Activated T-helper 1 cell treated with anti-CD3 and anti-CD28 coated beads, Interleukin-12 subunit alpha, Interleukin-12 subunit beta, Interleukin-2, Interleukin-4 antibody, amounts not matched to agents 30 ng/mL and 10 ng/mL and 1 ng/mL, durations not matched to agents 14 hours and 24 hours and 36 hours (primary cell): ENCODE data around the gene GALR2. TPM values are rescaled to one million over a fixed set of nuclear protein-coding genes. Genes with fewer than 3 reads are reported as not detected.

ENCODE experiments used
- DNase-seq: peaks from one replicate; pipeline ENCODE4 v3.0.0; 2021; ENCODE audit warnings: low spot score
- H3K27ac Mint-ChIP-seq: one replicate; pipeline ENCODE4 v1.8.0; 2021; ENCODE audit warnings: mild to moderate bottlenecking, mixed read lengths
- H3K27me3 Mint-ChIP-seq: one replicate; pipeline ENCODE4 v1.8.0; 2022; ENCODE audit warnings: mild to moderate bottlenecking, moderate library complexity, mixed read lengths; ENCODE audit not compliant: insufficient read depth
- H3K36me3 Mint-ChIP-seq: one replicate; pipeline ENCODE4 v1.8.0; 2021; ENCODE audit warnings: low read depth, mixed read lengths
- H3K4me1 Mint-ChIP-seq: one replicate; pipeline ENCODE4 v1.8.0; 2021; ENCODE audit warnings: low read depth, mixed read lengths
- H3K4me3 Mint-ChIP-seq: one replicate; pipeline ENCODE4 v1.8.0; 2021; ENCODE audit warnings: mild to moderate bottlenecking, moderate library complexity, mixed read lengths
- H3K9me3 Mint-ChIP-seq: one replicate; pipeline ENCODE4 v1.8.0; 2021; ENCODE audit warnings: mixed read lengths
- intact Hi-C: fragments of 100-400 bp; cut with micrococcal nuclease; formaldehyde crosslinking; loops from one replicate; pipeline ENCODE4 v1.15.1; 2024
- total RNA-seq: library from RNA; stranded (reverse); gene quantifications from 2 replicates; pipeline ENCODE4 v1.2.3, GENCODE V29; 2022

GALR2 gene
- total RNA-seq, 1 donor from 2014 or later = 3.7 TPM

GRCh38 chr17:76103274-76104139, 28.9 kb downstream of the GALR2 start, which contains the start of gene EXOC7:
Gene EXOC7 (minus strand): TSS chr17:76103787. CDS start chr17:76103692, 95 bp downstream.
- H3K27me3 Mint-ChIP-seq = peaks cover under 1% of the 10 kb centered on the region
- intact Hi-C loops = loop anchor here (1.0 to 10.0 kb wide), 6 partner anchors 17 to 281 kb away; partner anchors contain the start of genes ACOX1, FOXJ1, SPHK1 and TEN1
- DNase-seq = peak; percentile 93
- H3K27ac Mint-ChIP-seq = peak within 1 kb of the TSS; percentile 93
- no peaks in the 10 kb centered on the region for H3K9me3 Mint-ChIP-seq
- H3K4me1 Mint-ChIP-seq = peaks cover 15% of the 10 kb centered on the region
- peaks cover 20% of the 10 kb centered on the region for H3K36me3 Mint-ChIP-seq
- H3K4me3 Mint-ChIP-seq = peak within 1 kb of the TSS; percentile 96

DNA sequence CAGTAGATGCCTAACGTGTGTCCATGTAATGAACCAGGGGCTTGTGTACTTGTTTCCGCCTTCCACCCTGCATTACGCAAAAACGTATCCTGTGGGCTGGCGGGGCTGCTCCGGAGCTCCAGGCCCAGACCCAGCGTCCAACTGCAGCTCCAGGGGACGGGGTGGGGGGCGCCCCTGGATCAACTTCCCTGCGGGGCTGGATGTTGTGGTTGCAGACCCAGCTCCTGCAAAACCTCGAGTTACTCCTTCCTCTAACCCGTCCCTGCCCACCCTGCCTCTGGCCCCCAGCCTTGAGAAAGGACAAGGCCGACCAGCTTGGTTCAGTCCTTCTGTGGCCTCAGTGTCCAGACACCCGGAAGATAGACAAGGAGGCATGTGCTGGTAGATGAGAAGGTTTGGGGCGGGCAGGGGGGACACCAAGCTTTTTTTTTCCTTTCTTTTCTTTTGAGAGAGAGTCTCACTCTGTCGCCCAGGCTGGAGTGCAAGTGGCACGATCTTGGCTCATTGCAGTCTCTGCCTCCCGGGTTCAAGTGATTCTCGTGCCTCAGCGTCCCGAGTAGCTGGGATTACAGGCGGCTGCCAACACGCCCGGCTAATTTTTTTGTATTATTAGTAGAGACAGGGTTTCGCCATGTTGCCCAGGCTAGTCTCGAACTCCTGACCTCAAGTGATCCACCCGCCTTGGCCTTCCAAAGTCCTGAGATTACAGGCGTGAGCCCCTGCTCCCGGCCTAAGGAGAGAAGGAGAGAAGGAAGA, 29.7 kb downstream of the GALR2 start:
- Mint-ChIP-seq H3K27ac (peak overlapping the region; percentile 93), H3K36me3 (peaks cover 15% of the 10 kb centered on the region), H3K9me3 (no peaks in the 10 kb centered on the region), H3K27me3 (peaks cover 3% of the 10 kb centered on the region), H3K4me3 (peak overlapping the region; percentile 96), H3K4me1 (peaks cover 15% of the 10 kb centered on the region)
- intact Hi-C loops = loop anchor here (10.0 kb wide), 1 partner anchor 280 kb away; the partner anchor contains the start of gene SPHK1
- DNase-seq = no peak

- no peaks in the 10 kb centered on the region for H3K9me3 Mint-ChIP-seq
- H3K27ac Mint-ChIP-seq = peak overlapping the region; percentile 58
- H3K4me3 Mint-ChIP-seq = peak overlapping the region; percentile 96
- H3K4me1 Mint-ChIP-seq = peaks cover 14% of the 10 kb centered on the region
- peaks cover 3% of the 10 kb centered on the region for H3K27me3 Mint-ChIP-seq
- no peak for DNase-seq
- peaks cover 10% of the 10 kb centered on the region for H3K36me3 Mint-ChIP-seq
- intact Hi-C loops = loop anchor here (10.0 kb wide), 1 partner anchor 280 kb away; the partner anchor contains the start of gene SPHK1
Observed at GRCh38 chr17:76104896-76105231, 30.3 kb downstream of the GALR2 start.

- Mint-ChIP-seq H3K27ac (no peak overlapping the region), H3K4me1 (peaks cover 11% of the 10 kb centered on the region), H3K36me3 (peaks cover 2% of the 10 kb centered on the region), H3K4me3 (no peak overlapping the region), H3K27me3 (peaks cover 5% of the 10 kb centered on the region), H3K9me3 (no peaks in the 10 kb centered on the region)
- intact Hi-C loops = loop anchor here (1.0 to 10.0 kb wide), 2 partner anchors 92 to 278 kb away; partner anchors contain the start of gene SPHK1
- DNase-seq = no peak
Observed at GRCh38 chr17:76106703-76107102, 32.1 kb downstream of the GALR2 start.

DNA sequence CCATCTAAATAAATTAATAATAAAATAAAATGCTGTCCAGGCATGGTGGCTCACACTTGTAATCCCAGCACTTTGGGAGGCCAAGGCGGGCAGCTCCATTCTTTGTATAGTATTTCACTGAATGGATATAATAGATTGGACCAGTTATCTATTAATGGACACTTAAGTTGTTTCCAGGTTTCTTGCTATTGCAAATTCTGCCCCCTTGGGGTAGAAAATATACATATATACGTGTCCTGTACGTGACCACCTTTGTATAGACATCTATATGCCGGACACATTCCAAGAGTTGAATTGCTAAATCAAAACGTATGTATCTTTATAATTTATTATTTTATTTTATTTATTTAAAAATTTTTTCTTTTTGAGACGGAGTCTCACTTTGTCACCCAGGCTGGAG, 32.9 kb downstream of the GALR2 start:
- intact Hi-C loops = loop anchor here (1.0 to 10.0 kb wide), 2 partner anchors 93 to 277 kb away; partner anchors contain the start of gene SPHK1
- H3K4me3 Mint-ChIP-seq = no peak overlapping the region
- H3K27ac Mint-ChIP-seq = no peak overlapping the region
- H3K9me3 Mint-ChIP-seq = no peaks in the 10 kb centered on the region
- no peak for DNase-seq
- peaks cover 5% of the 10 kb centered on the region for H3K27me3 Mint-ChIP-seq
- H3K4me1 Mint-ChIP-seq = peaks cover 10% of the 10 kb centered on the region
- H3K36me3 Mint-ChIP-seq = peaks cover 2% of the 10 kb centered on the region

DNA sequence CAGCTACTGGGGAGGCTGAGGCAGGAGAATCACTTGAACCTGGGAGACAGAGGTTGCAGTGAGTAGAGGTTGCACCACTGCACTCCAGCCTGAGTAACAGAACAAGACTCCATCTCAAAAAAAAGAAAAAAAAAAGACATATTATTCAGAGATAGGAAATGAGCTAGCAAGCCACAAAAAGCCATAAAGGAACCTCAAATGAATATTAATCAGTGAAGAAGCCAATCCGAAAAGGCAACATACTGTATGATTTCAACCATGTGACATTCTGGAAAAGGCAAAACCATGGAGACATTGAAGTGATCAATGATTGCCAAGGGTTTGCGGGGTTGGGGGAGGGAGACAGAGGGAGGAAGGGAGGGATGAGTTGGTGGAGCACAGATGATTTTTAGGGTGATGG, 37.4 kb downstream of the GALR2 start:
- Mint-ChIP-seq H3K27ac (no peak overlapping the region), H3K27me3 (peaks cover 5% of the 10 kb centered on the region), H3K4me1 (no peaks in the 10 kb centered on the region), H3K4me3 (no peak overlapping the region), H3K9me3 (no peaks in the 10 kb centered on the region), H3K36me3 (no peaks in the 10 kb centered on the region)
- DNase-seq = no peak
- intact Hi-C loops = no loop called here

DNA sequence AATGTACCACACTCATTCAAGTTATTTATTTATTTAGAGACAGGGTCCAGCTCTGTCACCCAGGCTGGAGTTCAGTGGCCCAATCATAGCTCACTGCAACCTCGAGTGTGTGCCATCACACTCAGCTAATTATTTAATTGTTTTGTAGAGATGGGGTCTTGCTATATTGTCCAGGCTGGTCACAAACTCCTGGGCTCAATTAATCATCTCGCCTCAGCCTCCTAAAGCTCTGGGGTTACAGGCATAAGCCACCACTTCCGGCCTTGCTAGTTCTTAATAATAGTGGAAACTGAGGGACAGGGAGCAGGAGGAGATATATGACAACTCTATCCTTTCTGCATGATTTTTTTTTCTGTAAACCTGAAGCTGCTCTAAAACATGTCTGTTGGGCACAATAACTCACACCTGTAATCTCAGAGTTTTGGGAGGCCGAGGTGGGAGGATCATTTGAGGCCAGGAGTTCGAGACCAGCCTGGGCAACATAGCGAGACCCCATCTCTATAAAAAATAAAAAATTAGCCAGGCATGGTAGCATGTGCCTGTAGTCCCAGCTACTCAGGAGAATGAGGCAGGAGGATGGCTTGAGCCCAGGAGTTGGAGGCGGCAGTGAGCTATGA, 40.7 kb downstream of the GALR2 start:
- DNase-seq = no peak
- no peak overlapping the region for H3K4me3 Mint-ChIP-seq
- no peaks in the 10 kb centered on the region for H3K36me3 Mint-ChIP-seq
- H3K4me1 Mint-ChIP-seq = no peaks in the 10 kb centered on the region
- no peaks in the 10 kb centered on the region for H3K9me3 Mint-ChIP-seq
- H3K27me3 Mint-ChIP-seq = peaks cover 4% of the 10 kb centered on the region
- H3K27ac Mint-ChIP-seq = no peak overlapping the region
- intact Hi-C loops = no loop called here

GRCh38 chr17:76119409-76120371, 45.1 kb downstream of the GALR2 start:
- Mint-ChIP-seq H3K36me3 (no peaks in the 10 kb centered on the region), H3K9me3 (no peaks in the 10 kb centered on the region), H3K4me1 (peaks cover 4% of the 10 kb centered on the region), H3K4me3 (no peak overlapping the region), H3K27me3 (peaks cover 5% of the 10 kb centered on the region), H3K27ac (no peak overlapping the region)
- intact Hi-C loops = loop anchor here (2.0 kb wide), 1 partner anchor 17 kb away; the partner anchor contains the start of gene EXOC7
- DNase-seq = no peak

DNA sequence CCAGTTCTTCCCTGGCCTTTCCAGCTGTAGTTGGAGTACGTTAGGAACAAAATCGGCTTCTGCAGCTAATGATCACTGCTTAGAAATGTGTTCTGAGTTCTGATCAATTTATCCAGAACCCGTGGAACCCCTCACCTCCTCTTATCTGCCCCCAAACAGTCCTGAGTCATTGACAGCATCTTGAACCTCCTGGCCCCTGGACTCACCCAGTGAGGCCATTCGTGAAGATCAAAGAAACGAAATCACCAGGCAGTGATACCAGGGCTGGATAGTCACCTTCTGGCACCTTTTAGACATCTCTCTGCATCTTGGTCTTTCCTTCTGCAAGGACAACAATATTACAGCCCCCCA, 46.1 kb downstream of the GALR2 start:
- Mint-ChIP-seq H3K4me3 (no peak overlapping the region), H3K4me1 (peaks cover 4% of the 10 kb centered on the region), H3K27ac (peak overlapping the region; percentile 45), H3K36me3 (no peaks in the 10 kb centered on the region), H3K9me3 (no peaks in the 10 kb centered on the region), H3K27me3 (peaks cover 5% of the 10 kb centered on the region)
- intact Hi-C loops = loop anchor here (1.0 to 2.0 kb wide), 4 partner anchors 18 to 179 kb away; partner anchors contain the start of gene EXOC7
- no peak for DNase-seq

DNA sequence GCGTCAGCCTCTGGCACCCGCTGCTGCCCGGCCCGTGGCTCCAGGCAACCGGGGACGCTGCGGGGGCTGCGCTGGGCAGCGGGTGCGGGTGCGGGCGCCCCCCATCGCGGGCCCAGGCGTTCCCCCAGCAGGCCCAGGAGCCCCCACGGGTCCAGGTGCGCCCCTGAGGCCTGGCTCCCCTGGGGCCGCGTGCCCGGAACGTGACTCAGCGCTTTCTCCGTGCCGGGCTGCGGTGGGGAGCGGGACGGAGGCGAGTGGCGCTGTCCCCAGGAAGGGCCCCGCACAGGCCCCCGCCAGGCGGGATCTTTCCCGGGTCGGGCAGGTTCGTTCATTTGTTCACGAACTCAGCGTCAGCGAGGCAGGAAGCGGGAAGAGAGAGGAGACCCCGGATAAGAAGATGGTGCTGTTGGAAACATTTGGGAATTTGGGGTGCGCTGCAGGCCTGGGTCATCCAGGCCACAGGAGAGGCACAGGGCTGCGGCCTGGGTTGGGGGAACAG, 47.4 kb downstream of the GALR2 start:
- DNase-seq = no peak
- H3K27ac Mint-ChIP-seq = no peak overlapping the region
- H3K9me3 Mint-ChIP-seq = no peaks in the 10 kb centered on the region
- peak overlapping the region; percentile 39 for H3K4me3 Mint-ChIP-seq
- H3K27me3 Mint-ChIP-seq = peaks cover 5% of the 10 kb centered on the region
- intact Hi-C loops = loop anchor here (1.0 to 2.0 kb wide), 4 partner anchors 19 to 177 kb away; partner anchors contain the start of gene EXOC7
- H3K36me3 Mint-ChIP-seq = no peaks in the 10 kb centered on the region
- H3K4me1 Mint-ChIP-seq = peaks cover 17% of the 10 kb centered on the region

DNA sequence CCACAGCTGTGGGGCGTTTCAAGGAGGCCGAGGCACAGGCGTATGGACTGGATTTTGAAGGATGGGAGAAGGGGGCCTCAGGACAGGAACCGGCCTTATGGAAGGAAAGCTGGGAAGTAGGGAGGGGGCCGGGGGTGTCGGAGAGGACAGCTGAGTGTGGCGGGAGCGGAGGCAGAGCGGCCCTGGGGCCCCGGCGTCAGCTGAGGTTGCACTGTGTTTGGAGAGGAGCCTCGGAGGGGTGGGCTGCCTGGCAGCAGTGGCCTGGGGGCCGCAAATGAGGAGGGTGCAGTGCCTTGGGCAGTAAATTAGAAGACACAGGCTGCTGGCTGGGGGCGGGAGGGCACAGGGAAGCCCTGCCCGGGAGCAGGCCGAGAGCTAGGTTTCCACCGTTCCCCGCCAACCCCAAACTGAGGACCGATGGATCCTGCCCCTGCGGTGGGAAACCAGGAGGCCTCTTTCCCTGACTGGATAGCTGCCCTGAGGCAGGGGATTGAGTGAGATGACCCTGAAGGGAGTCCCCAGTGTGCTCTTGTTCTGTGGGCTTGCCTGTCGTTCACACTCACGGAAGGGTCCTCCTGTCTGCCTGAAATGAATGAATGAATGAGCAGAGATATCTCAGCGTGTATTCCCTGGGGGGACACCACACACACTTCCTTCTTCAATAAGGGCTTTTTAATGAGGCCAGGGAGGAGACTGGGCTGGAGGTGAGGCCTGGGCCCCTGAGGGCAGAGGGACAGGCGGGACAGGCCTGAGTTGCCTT, 48.0 kb downstream of the GALR2 start:
- H3K27me3 Mint-ChIP-seq = peaks cover 5% of the 10 kb centered on the region
- H3K27ac Mint-ChIP-seq = peak overlapping the region; percentile 86
- H3K4me3 Mint-ChIP-seq = peak overlapping the region; percentile 39
- no peak for DNase-seq
- intact Hi-C loops = no loop called here
- no peaks in the 10 kb centered on the region for H3K9me3 Mint-ChIP-seq
- peaks cover 21% of the 10 kb centered on the region for H3K4me1 Mint-ChIP-seq
- H3K36me3 Mint-ChIP-seq = no peaks in the 10 kb centered on the region
